ENCODE measurements around the gene SHC3. TPM values are rescaled to one million over a fixed set of nuclear protein-coding genes. Genes with fewer than 3 reads are reported as not detected.

Gene SHC3
- total RNA-seq, 1 donor from 2014 or later, result 5.1 TPM

- no peak overlapping the region for H3K4me3 ChIP-seq (ENCODE audit: low read depth, low read length)
- TF ChIP-seq CTCF (conservative IDR thresholded peaks at IDR 0.05; ENCODE audit: low read depth, low read length), result no peak
- no peak for DNase-seq (ENCODE audit: low read depth)
Measured at GRCh38 chr9:89052470-89053097, 126.0 kb downstream of the SHC3 start.

GRCh38 chr9:89051421-89052025 lies 127.1 kb downstream of the SHC3 start:
- DNase-seq (ENCODE audit: low read depth), result no peak
- no peak for TF ChIP-seq CTCF (conservative IDR thresholded peaks at IDR 0.05; ENCODE audit: low read depth, low read length)
- H3K4me3 ChIP-seq (ENCODE audit: low read depth, low read length), result no peak overlapping the region

GRCh38 chr9:89049646-89050045 lies 129.0 kb downstream of the SHC3 start:
- no peak overlapping the region for H3K4me3 ChIP-seq (ENCODE audit: low read depth, low read length)
- DNase-seq (ENCODE audit: low read depth), result no peak
- no peak for TF ChIP-seq CTCF (conservative IDR thresholded peaks at IDR 0.05; ENCODE audit: low read depth, low read length)

GRCh38 chr9:89048616-89049015 lies 130.0 kb downstream of the SHC3 start:
- TF ChIP-seq CTCF (conservative IDR thresholded peaks at IDR 0.05; ENCODE audit: low read depth, low read length), result no peak
- H3K4me3 ChIP-seq (ENCODE audit: low read depth, low read length), result no peak overlapping the region
- no peak for DNase-seq (ENCODE audit: low read depth)

- no peak for DNase-seq (ENCODE audit: low read depth)
- H3K4me3 ChIP-seq (ENCODE audit: low read depth, low read length), result no peak overlapping the region
- no peak for TF ChIP-seq CTCF (conservative IDR thresholded peaks at IDR 0.05; ENCODE audit: low read depth, low read length)
Measured at GRCh38 chr9:89047667-89048066, 131.0 kb downstream of the SHC3 start.

GRCh38 chr9:89046832-89047231 lies 131.8 kb downstream of the SHC3 start:
- no peak for TF ChIP-seq CTCF (conservative IDR thresholded peaks at IDR 0.05; ENCODE audit: low read depth, low read length)
- no peak for DNase-seq (ENCODE audit: low read depth)

GRCh38 chr9:89044881-89045280 lies 133.7 kb downstream of the SHC3 start:
- DNase-seq (ENCODE audit: low read depth), result no peak
- no peak for TF ChIP-seq CTCF (conservative IDR thresholded peaks at IDR 0.05; ENCODE audit: low read depth, low read length)
- no peak overlapping the region for H3K4me3 ChIP-seq (ENCODE audit: low read depth, low read length)

More at GRCh38 chr9:89046832-89047231, 131.8 kb downstream of the SHC3 start:
- H3K4me3 ChIP-seq (ENCODE audit: low read depth, low read length), result no peak overlapping the region
